ENCODE results near the gene EVL. TPM values are rescaled to one million over a fixed set of nuclear protein-coding genes. Genes with fewer than 3 reads are reported as not detected.
A peak's percentile ranks its signal among the peaks of the same experiment; 100 is the strongest.
"Not testable (repeated sequence)": the region's sequence is repeated elsewhere in the genome, so short reads cannot be mapped to it uniquely, and the experiment has no call there.

Gene EVL
- total RNA-seq, 4 donors from 2014 or later, result 33.7 to 148 (median 56.1) TPM

- TF ChIP-seq CTCF (IDR thresholded peaks at IDR 0.05), result no peak
- DNase-seq (ENCODE audit: low spot score) (no peak), ATAC-seq (ENCODE audit: low FRiP score) (peak; percentile 77)
These were observed 42.3 kb upstream of the EVL start for GRCh38 chr14:100022772-100023451.

- ATAC-seq (ENCODE audit: low FRiP score), result no peak
- TF ChIP-seq CTCF (IDR thresholded peaks at IDR 0.05), result no peak
These were observed 40.1 kb upstream of the EVL start for GRCh38 chr14:100025111-100025510.

GRCh38 chr14:100027771-100028490 lies 37.3 kb upstream of the EVL start:
- ATAC-seq (ENCODE audit: low FRiP score) (no peak), DNase-seq (ENCODE audit: low spot score) (no peak)
- TF ChIP-seq CTCF (IDR thresholded peaks at IDR 0.05), result no peak

More at GRCh38 chr14:100025111-100025510, 40.1 kb upstream of the EVL start:
- no peak for DNase-seq (ENCODE audit: low spot score)

DNA sequence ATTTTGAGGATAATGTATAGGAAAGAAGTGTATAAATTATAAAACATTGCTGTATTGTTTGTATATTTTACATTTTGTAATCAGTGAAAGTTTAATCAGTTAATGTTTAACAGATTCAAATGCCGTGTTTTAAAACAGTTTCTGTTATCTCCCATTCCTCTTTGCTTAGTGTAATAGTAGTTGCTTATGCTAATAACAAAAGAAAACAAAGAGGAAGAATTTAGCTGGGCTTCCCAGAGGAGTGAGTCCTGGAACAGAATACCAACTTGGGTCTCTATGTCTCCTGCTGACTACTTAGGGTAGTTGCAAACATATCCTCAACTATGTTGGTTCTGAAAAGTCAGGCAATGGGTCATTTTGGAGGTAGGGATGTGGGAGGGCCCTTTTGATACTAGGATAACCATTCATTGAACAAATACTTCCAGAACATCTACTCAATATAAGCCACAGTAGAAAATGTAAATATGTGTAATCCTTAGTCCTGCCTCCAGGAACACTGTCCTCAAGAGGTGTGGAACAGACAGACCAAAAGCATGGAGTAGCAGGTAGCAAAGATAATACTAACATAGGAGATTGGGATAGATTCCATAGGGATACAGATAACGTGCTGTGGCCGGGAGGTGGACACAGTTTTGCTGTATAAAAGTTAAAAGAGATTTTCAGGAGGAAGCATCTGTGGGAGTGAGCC lies 36.1 kb upstream of the EVL start:
- DNase-seq (ENCODE audit: low spot score) (no peak), ATAC-seq (ENCODE audit: low FRiP score) (no peak)
- no peak for TF ChIP-seq CTCF (IDR thresholded peaks at IDR 0.05)

DNA sequence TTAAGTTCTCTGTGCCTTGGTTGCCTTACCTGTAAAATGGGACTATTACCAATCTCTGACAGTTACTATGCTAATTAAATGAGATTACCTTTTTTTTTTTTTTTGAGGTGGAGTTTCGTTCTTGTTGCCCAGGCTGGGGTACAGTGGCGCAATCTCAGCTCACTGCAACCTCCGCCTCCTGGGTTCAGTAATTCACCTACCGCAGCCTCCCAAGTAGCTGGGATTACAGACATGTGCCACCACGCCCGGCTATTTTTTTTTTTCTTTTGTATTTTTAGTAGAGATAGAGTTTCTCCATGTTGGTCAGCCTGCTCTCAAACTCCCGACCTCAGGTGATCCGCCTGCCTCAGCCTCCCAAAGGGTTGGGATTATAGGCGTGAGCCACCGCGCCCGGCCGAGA lies 35.2 kb upstream of the EVL start:
- not testable (repeated sequence) for ATAC-seq (ENCODE audit: low FRiP score); DNase-seq (ENCODE audit: low spot score)

DNA sequence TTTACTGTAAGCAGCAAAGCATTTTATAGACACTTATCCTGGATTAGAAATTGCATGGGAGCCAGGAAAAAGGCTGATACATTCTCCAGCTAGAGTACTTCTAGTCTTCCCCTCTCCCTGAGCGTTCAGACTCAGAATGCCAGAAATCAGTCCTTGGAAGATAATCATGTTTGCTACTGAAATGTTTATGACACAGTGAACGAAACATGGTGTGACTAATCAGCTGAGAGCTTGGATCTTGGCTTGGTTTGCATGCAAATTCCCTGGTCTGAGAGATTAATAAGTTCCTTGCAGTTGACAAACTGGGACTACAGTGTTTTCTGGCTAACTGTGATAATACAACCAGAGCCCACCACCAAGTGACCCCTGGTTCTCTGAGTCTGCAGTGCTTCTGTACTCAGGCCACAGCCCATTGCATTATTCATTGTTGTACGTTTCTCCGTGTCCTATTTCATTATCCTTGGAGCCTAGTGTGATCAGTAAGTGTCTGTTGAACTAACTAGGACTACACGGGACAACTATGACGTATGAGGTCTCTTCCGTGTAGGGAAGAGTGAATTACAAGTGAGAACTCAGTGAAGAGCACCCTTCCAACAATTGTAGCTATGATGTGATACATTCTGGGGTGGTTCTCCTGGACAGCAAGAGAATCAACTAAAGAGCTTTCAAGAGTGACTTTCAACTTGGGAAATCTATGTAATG lies 34.6 kb upstream of the EVL start:
- ATAC-seq (ENCODE audit: low FRiP score) (peak; percentile 35), DNase-seq (ENCODE audit: low spot score) (no peak)
- no peak for TF ChIP-seq CTCF (IDR thresholded peaks at IDR 0.05)
